ENCODE data around the gene CCDC188.

Gene CCDC188

GRCh38 chr22:20178915-20179227 lies 28.0 kb upstream of the CCDC188 start:
- no peak overlapping the region for H3K27ac Mint-ChIP-seq
- H3K4me1 Mint-ChIP-seq (ENCODE audit: low read depth): no peaks in the 10 kb centered on the region
- no peaks in the 10 kb centered on the region for H3K36me3 Mint-ChIP-seq
- no peaks in the 10 kb centered on the region for H3K27me3 Mint-ChIP-seq
- no peaks in the 10 kb centered on the region for H3K9me3 Mint-ChIP-seq (ENCODE audit: low read depth)
- no peak overlapping the region for H3K4me3 Mint-ChIP-seq

- Mint-ChIP-seq H3K9me3 (ENCODE audit: low read depth) (no peaks in the 10 kb centered on the region), H3K36me3 (no peaks in the 10 kb centered on the region), H3K27me3 (no peaks in the 10 kb centered on the region), H3K4me1 (ENCODE audit: low read depth) (no peaks in the 10 kb centered on the region), H3K4me3 (no peak overlapping the region), H3K27ac (no peak overlapping the region)
Observed at GRCh38 chr22:20178075-20178914, 27.4 kb upstream of the CCDC188 start.

- H3K4me1 Mint-ChIP-seq (ENCODE audit: low read depth): no peaks in the 10 kb centered on the region
- H3K9me3 Mint-ChIP-seq (ENCODE audit: low read depth): no peaks in the 10 kb centered on the region
- H3K4me3 Mint-ChIP-seq: no peak overlapping the region
- no peak overlapping the region for H3K27ac Mint-ChIP-seq
- H3K27me3 Mint-ChIP-seq: no peaks in the 10 kb centered on the region
- H3K36me3 Mint-ChIP-seq: no peaks in the 10 kb centered on the region
Observed at GRCh38 chr22:20177217-20177911, 26.5 kb upstream of the CCDC188 start.

GRCh38 chr22:20176421-20177085 lies 25.7 kb upstream of the CCDC188 start:
- Mint-ChIP-seq H3K27ac (no peak overlapping the region), H3K4me1 (ENCODE audit: low read depth) (no peaks in the 10 kb centered on the region), H3K36me3 (no peaks in the 10 kb centered on the region), H3K4me3 (no peak overlapping the region), H3K9me3 (ENCODE audit: low read depth) (no peaks in the 10 kb centered on the region), H3K27me3 (no peaks in the 10 kb centered on the region)

GRCh38 chr22:20175597-20175900 lies 24.7 kb upstream of the CCDC188 start:
- Mint-ChIP-seq H3K27ac (no peak overlapping the region), H3K4me1 (ENCODE audit: low read depth) (no peaks in the 10 kb centered on the region), H3K27me3 (no peaks in the 10 kb centered on the region), H3K9me3 (ENCODE audit: low read depth) (no peaks in the 10 kb centered on the region), H3K4me3 (no peak overlapping the region), H3K36me3 (no peaks in the 10 kb centered on the region)

GRCh38 chr22:20174785-20175596 lies 24.1 kb upstream of the CCDC188 start:
- Mint-ChIP-seq H3K4me3 (no peak overlapping the region), H3K27ac (no peak overlapping the region), H3K27me3 (no peaks in the 10 kb centered on the region), H3K36me3 (no peaks in the 10 kb centered on the region), H3K4me1 (ENCODE audit: low read depth) (no peaks in the 10 kb centered on the region), H3K9me3 (ENCODE audit: low read depth) (no peaks in the 10 kb centered on the region)

- Mint-ChIP-seq H3K27me3 (no peaks in the 10 kb centered on the region), H3K4me3 (no peak overlapping the region), H3K36me3 (no peaks in the 10 kb centered on the region), H3K27ac (no peak overlapping the region), H3K9me3 (ENCODE audit: low read depth) (no peaks in the 10 kb centered on the region), H3K4me1 (ENCODE audit: low read depth) (no peaks in the 10 kb centered on the region)
Observed at GRCh38 chr22:20173772-20174171, 22.9 kb upstream of the CCDC188 start.

GRCh38 chr22:20173246-20173645 lies 22.4 kb upstream of the CCDC188 start:
- no peaks in the 10 kb centered on the region for H3K9me3 Mint-ChIP-seq (ENCODE audit: low read depth)
- H3K4me1 Mint-ChIP-seq (ENCODE audit: low read depth): no peaks in the 10 kb centered on the region
- no peaks in the 10 kb centered on the region for H3K27me3 Mint-ChIP-seq

GRCh38 chr22:20172141-20172613 lies 21.3 kb upstream of the CCDC188 start:
- no peaks in the 10 kb centered on the region for H3K4me1 Mint-ChIP-seq (ENCODE audit: low read depth)
- H3K27ac Mint-ChIP-seq: no peak overlapping the region
- H3K9me3 Mint-ChIP-seq (ENCODE audit: low read depth): no peaks in the 10 kb centered on the region
- no peaks in the 10 kb centered on the region for H3K27me3 Mint-ChIP-seq
- H3K4me3 Mint-ChIP-seq: no peak overlapping the region
- no peaks in the 10 kb centered on the region for H3K36me3 Mint-ChIP-seq

More at GRCh38 chr22:20173246-20173645, 22.4 kb upstream of the CCDC188 start:
- Mint-ChIP-seq H3K36me3 (no peaks in the 10 kb centered on the region), H3K27ac (no peak overlapping the region), H3K4me3 (no peak overlapping the region)

GRCh38 chr22:20171288-20172140 lies 20.7 kb upstream of the CCDC188 start:
- Mint-ChIP-seq H3K27me3 (no peaks in the 10 kb centered on the region), H3K9me3 (ENCODE audit: low read depth) (no peaks in the 10 kb centered on the region), H3K36me3 (no peaks in the 10 kb centered on the region), H3K4me3 (no peak overlapping the region), H3K4me1 (ENCODE audit: low read depth) (no peaks in the 10 kb centered on the region), H3K27ac (no peak overlapping the region)

GRCh38 chr22:20170170-20170569 lies 19.3 kb upstream of the CCDC188 start:
- H3K36me3 Mint-ChIP-seq: no peaks in the 10 kb centered on the region
- no peak overlapping the region for H3K27ac Mint-ChIP-seq
- H3K4me3 Mint-ChIP-seq: no peak overlapping the region
- H3K27me3 Mint-ChIP-seq: no peaks in the 10 kb centered on the region
- H3K4me1 Mint-ChIP-seq (ENCODE audit: low read depth): no peaks in the 10 kb centered on the region
- no peaks in the 10 kb centered on the region for H3K9me3 Mint-ChIP-seq (ENCODE audit: low read depth)

GRCh38 chr22:20169253-20169822 lies 18.5 kb upstream of the CCDC188 start:
- Mint-ChIP-seq H3K4me3 (no peak overlapping the region), H3K36me3 (no peaks in the 10 kb centered on the region), H3K27ac (no peak overlapping the region), H3K4me1 (ENCODE audit: low read depth) (no peaks in the 10 kb centered on the region), H3K27me3 (no peaks in the 10 kb centered on the region), H3K9me3 (ENCODE audit: low read depth) (no peaks in the 10 kb centered on the region)

- Mint-ChIP-seq H3K27ac (no peak overlapping the region), H3K36me3 (no peaks in the 10 kb centered on the region), H3K4me3 (no peak overlapping the region), H3K4me1 (ENCODE audit: low read depth) (no peaks in the 10 kb centered on the region), H3K27me3 (no peaks in the 10 kb centered on the region), H3K9me3 (ENCODE audit: low read depth) (no peaks in the 10 kb centered on the region)
Observed at GRCh38 chr22:20167643-20168322, 16.9 kb upstream of the CCDC188 start.

All from activated naive CD8-positive, alpha-beta T cell (primary cell).